ENCODE data around the gene ANTXR1. TPM values are rescaled to one million over a fixed set of nuclear protein-coding genes. Genes with fewer than 3 reads are reported as not detected.

The ANTXR1 gene
- total RNA-seq, 1 donor from 2014 or later: 7.8 TPM

GRCh38 chr2:69298862-69299261 is 285.9 kb downstream of the ANTXR1 start:
- DNase-seq (ENCODE audit: low read depth): no peak
- TF ChIP-seq CTCF (conservative IDR thresholded peaks at IDR 0.05; ENCODE audit: low read depth, low read length): no peak
- no peak overlapping the region for H3K4me3 ChIP-seq (ENCODE audit: low read depth, low read length)

Other genes starting within 250 kb of the ANTXR1 start
- not detected in 2 replicates for gene BMP10, start 141.8 kb upstream of the ANTXR1 start, total RNA-seq
- not detected in 2 replicates for gene GKN2, start 60.3 kb upstream of the ANTXR1 start, total RNA-seq
- gene GKN1, start 38.5 kb upstream of the ANTXR1 start, total RNA-seq: not detected in 2 replicates

Data from epithelial cell of proximal tubule (primary cell).